OCI-LY3 (cell line): ENCODE results near the gene GNG10.

ENCODE experiments used
- H2AFZ ChIP-seq: fragments of 200-600, 300-600 bp; shearing (Covaris generic); 2 replicates; pipeline ENCODE4 v1.6.0; 2014; ENCODE audit warnings: antibody characterized with exemption, low read depth, low read length
- H3K27ac ChIP-seq: fragments of 200-600, 300-600 bp; sonication (generic); 2 replicates; pipeline ENCODE4 v1.5.1; 2014; ENCODE audit warnings: mild to moderate bottlenecking, low read length, moderate library complexity, mixed read lengths
- H3K27me3 ChIP-seq: fragments of 200-600, 300-600 bp; sonication (generic); 2 replicates; pipeline ENCODE4 v1.6.1; 2014; ENCODE audit warnings: low read depth, low read length, mixed read lengths
- H3K36me3 ChIP-seq: fragments of 200-600, 300-600 bp; sonication (generic); replicated peaks from 2 replicates; pipeline ENCODE3; 2014; ENCODE audit warnings: low read depth, low read length, mixed read lengths
- H3K4me1 ChIP-seq: fragments of 300-600, 200-600 bp; sonication (generic); 2 replicates; pipeline ENCODE4 v1.6.1; 2014; ENCODE audit warnings: low read length, mixed read lengths
- H3K4me2 ChIP-seq: fragments of 200-600, 300-600 bp; sonication (generic); 2 replicates; pipeline ENCODE4 v1.6.1; 2014; ENCODE audit warnings: low read length, mixed read lengths
- H3K4me3 ChIP-seq: fragments of 300-600, 200-600 bp; sonication (generic); 2 replicates; pipeline ENCODE4 v1.5.1; 2014; ENCODE audit warnings: antibody characterized with exemption, mild to moderate bottlenecking, low read length, moderate library complexity
- H3K79me2 ChIP-seq: fragments of 300-600, 200-600 bp; shearing (Covaris generic); 2 replicates; pipeline ENCODE4 v1.6.1; 2014; ENCODE audit warnings: mild to moderate bottlenecking, low read length, mixed read lengths
- H3K9ac ChIP-seq: fragments of 300-600, 200-600 bp; shearing (Covaris generic); 2 replicates; pipeline ENCODE4 v1.6.0; 2014; ENCODE audit warnings: mild to moderate bottlenecking, low read length, moderate library complexity
- H3K9me3 ChIP-seq: fragments of 200-600, 300-600 bp; shearing (Covaris generic); 2 replicates; pipeline ENCODE4 v1.6.1; 2014; ENCODE audit warnings: low read length, mixed read lengths; ENCODE audit not compliant: insufficient read depth
- H4K20me1 ChIP-seq: fragments of 200-600, 300-600 bp; sonication (generic); 2 replicates; pipeline ENCODE4 v1.6.1; 2016; ENCODE audit warnings: low read length, mixed read lengths; ENCODE audit not compliant: insufficient read depth
- EZH2phosphoT487 ChIP-seq: fragments of 200-600 bp; shearing (Covaris generic); IDR thresholded peaks from 2 replicates; pipeline ENCODE4 v1.6.1; 2018; ENCODE audit warnings: antibody characterized with exemption, mixed run types, low read depth
- TF ChIP-seq, protein P1 (sequence below): fragments of 200-600, 300-600 bp; sonication (generic); IDR thresholded peaks from 2 replicates; pipeline ENCODE4 v1.5.1; 2014; ENCODE audit warnings: antibody characterized with exemption, low read length, low read depth

The GNG10 gene

DNA sequence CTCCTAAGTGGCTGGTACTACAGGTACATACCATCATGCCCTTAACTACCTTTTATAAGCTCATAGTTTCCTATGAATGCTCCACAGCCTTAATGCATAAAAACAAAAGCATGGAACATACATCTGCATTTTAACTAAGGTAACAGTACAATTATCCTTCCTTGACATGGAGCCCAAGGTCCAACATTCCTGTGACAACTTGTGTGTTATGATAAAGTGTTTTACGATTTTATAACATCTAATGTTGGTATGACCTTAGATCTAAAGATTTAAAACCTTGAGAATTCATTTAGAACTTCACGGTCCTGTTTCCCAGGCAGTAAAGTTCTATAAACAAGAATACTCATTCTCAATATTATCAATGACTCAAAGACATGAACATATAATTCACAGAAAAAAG is 43.1 kb downstream of the GNG10 start:
- TF ChIP-seq, protein P1, sequence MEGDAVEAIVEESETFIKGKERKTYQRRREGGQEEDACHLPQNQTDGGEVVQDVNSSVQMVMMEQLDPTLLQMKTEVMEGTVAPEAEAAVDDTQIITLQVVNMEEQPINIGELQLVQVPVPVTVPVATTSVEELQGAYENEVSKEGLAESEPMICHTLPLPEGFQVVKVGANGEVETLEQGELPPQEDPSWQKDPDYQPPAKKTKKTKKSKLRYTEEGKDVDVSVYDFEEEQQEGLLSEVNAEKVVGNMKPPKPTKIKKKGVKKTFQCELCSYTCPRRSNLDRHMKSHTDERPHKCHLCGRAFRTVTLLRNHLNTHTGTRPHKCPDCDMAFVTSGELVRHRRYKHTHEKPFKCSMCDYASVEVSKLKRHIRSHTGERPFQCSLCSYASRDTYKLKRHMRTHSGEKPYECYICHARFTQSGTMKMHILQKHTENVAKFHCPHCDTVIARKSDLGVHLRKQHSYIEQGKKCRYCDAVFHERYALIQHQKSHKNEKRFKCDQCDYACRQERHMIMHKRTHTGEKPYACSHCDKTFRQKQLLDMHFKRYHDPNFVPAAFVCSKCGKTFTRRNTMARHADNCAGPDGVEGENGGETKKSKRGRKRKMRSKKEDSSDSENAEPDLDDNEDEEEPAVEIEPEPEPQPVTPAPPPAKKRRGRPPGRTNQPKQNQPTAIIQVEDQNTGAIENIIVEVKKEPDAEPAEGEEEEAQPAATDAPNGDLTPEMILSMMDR: no peak
- no peak for TF ChIP-seq EZH2phosphoT487
- Histone ChIP-seq H3K9me3 (no peaks in the 10 kb centered on the region), H3K4me2 (no peak overlapping the region), H3K4me3 (no peak overlapping the region), H3K27ac (no peak overlapping the region), H3K79me2 (no peaks in the 10 kb centered on the region), H3K36me3 (no peaks in the 10 kb centered on the region), H2AFZ (no peak overlapping the region), H3K9ac (no peak overlapping the region), H3K4me1 (peaks cover 4% of the 10 kb centered on the region; the same call in 1 of the 2 replicates), H3K27me3 (no peaks in the 10 kb centered on the region), H4K20me1 (no peaks in the 10 kb centered on the region)

DNA sequence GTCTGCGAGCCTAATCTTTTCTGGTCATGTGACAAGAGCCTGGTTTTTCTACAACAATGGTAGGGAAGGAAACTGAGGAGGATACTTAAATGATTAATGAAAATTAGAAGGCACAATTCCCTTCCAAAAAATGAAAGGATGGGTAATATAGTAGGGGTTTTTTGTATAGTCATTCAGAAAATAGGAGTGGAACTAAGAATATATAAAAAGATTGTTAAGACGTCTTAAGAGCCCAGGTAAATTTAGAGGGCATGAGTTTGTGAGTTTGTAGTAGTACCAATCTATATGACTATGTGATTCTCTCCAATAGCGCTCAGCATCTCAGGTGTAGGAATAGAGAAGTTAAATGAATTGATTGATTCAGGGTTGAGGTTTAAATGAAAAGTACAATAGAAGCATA is 50.1 kb downstream of the GNG10 start:
- no peak overlapping the region for H2AFZ ChIP-seq
- H3K4me3 ChIP-seq: 0 out of 2 replicates have a peak overlapping the region, but pooled peaks have one; percentile 7
- no peaks in the 10 kb centered on the region for H3K27me3 ChIP-seq
- H4K20me1 ChIP-seq: no peaks in the 10 kb centered on the region
- no peaks in the 10 kb centered on the region for H3K9me3 ChIP-seq
- no peak overlapping the region for H3K27ac ChIP-seq
- H3K79me2 ChIP-seq: no peaks in the 10 kb centered on the region
- no peaks in the 10 kb centered on the region for H3K36me3 ChIP-seq
- H3K4me1 ChIP-seq: peaks cover 27% of the 10 kb centered on the region
- TF ChIP-seq, protein P1: no peak
- TF ChIP-seq EZH2phosphoT487: no peak
- H3K4me2 ChIP-seq: peak overlapping the region; percentile 60
- no peak overlapping the region for H3K9ac ChIP-seq

DNA sequence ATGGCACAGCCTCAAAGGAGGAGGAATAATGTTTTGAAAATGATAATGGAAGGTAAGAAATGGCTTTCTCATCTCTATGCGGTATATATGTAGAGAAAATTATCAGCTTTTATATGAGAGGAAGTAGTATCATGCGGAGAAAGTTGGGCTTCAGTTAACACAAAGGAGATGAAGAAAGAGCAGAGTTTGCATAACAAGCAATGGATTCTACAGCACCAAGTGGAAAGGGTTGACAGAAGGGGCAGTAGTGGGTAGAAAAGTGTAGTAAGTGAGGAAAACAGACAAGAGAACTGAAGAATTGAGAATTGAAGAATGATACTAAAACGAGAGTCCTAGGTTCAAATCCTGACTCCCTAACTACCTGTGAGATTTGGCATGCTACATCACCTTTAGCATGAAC is 51.0 kb downstream of the GNG10 start:
- Histone ChIP-seq H3K27me3 (no peaks in the 10 kb centered on the region), H3K4me1 (peaks cover 27% of the 10 kb centered on the region)
- TF ChIP-seq EZH2phosphoT487: no peak
- TF ChIP-seq, protein P1: no peak

DNA sequence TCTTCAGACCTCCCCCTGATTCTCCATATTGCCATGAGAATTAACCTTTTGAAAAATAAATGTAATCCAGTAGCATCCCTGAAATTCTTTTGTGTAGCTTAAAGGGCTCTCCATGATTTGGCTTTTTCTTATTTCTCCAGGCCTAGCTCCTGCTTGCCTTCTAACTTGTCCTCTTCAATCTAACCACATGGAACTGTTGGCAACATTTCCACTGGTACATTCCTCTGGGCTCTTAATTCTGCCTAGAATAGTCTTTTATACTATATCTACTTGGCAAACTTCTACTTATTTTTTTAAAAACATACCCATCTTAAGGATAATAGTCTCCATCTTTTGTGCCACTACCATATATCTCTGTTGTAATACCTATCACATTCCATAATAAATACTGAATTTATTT is 54.1 kb downstream of the GNG10 start:
- Histone ChIP-seq H3K79me2 (no peaks in the 10 kb centered on the region), H2AFZ (no peak overlapping the region), H3K4me1 (peaks cover 19% of the 10 kb centered on the region), H3K4me2 (no peak overlapping the region), H3K36me3 (no peaks in the 10 kb centered on the region), H3K27me3 (no peaks in the 10 kb centered on the region), H3K27ac (no peak overlapping the region), H4K20me1 (no peaks in the 10 kb centered on the region), H3K4me3 (no peak overlapping the region), H3K9ac (no peak overlapping the region), H3K9me3 (no peaks in the 10 kb centered on the region)
- TF ChIP-seq, protein P1: no peak
- TF ChIP-seq EZH2phosphoT487: no peak

More for the DNA sequence above, 51.0 kb downstream of the GNG10 start:
- Histone ChIP-seq H3K4me2 (no peak overlapping the region), H3K4me3 (no peak overlapping the region), H3K9ac (no peak overlapping the region), H4K20me1 (no peaks in the 10 kb centered on the region), H3K79me2 (no peaks in the 10 kb centered on the region), H2AFZ (no peak overlapping the region), H3K36me3 (no peaks in the 10 kb centered on the region), H3K9me3 (no peaks in the 10 kb centered on the region), H3K27ac (no peak overlapping the region)
